NCI-H1436 (cell line): ENCODE data around the gene PDE8A.

Experiments used
- DNase-seq: peaks from one replicate; lab custom pipeline; 2025; lab: John Stamatoyannopoulos, UW

The PDE8A gene

GRCh38 chr15:85034276-85034675, 52.6 kb downstream of the PDE8A start:
- no peak for DNase-seq

DNA sequence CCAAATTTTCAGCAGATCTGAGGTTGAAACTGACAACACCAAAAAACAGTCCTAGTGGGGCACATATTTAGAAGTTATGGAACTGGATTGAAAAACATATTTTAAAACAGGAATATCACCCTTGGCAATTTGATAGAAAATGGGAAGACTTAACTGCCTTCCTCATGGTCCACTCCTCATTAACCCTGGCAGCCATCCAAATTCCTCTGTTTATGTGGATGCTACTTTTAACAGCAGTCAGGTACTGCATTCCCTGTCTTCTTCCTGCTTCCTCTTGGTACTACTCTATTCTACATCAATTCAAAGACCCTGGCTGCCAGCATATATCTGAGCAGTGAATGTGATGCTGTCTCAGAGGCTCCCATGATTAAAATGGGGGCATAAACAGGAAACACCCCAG, 54.3 kb downstream of the PDE8A start:
- no peak for DNase-seq

GRCh38 chr15:85036716-85037115, 55.1 kb downstream of the PDE8A start:
- no peak for DNase-seq

DNA sequence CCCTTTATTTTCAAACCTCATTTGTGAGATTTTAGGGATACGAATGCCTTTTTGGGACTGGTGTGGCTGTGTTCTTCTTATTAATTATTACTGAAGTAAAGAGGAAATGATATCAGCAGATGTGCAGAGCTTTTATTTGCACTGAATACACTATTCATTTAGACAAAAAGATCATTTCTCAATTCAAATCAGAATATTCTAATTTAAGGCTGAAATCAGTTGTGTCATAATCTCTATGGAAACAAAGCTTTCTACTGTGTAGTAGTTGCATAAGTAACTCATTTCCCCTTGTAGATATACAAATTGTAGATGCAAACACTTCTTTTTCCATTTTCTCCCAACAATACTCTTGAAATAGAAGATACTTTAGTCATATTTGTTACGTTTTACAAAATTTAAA, 56.0 kb downstream of the PDE8A start:
- DNase-seq: no peak

DNA sequence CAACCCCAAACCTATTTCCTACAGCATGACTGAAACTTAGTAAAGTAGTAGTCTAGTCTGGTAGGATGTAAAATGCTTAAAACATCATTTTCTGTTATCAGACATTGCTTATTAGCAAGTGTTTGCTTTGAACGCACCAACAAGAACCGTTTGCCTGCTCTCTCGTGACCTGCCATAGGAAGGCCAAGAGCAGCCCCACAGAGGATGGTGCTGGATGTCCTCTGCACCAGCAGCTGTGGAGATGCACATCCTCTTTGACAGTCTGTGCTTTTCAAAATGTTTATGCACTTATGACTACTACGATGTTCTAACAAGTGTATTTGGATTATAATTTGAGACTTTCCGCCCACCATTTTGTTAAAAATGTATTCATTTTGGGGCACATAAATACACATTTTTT, 59.6 kb downstream of the PDE8A start:
- DNase-seq: no peak

GRCh38 chr15:85044251-85044853, 62.7 kb downstream of the PDE8A start:
- peak; percentile 20 for DNase-seq

GRCh38 chr15:85044894-85045293, 63.2 kb downstream of the PDE8A start:
- no peak for DNase-seq

- DNase-seq: no peak
Measured at GRCh38 chr15:85045615-85046014, 64.0 kb downstream of the PDE8A start.

DNA sequence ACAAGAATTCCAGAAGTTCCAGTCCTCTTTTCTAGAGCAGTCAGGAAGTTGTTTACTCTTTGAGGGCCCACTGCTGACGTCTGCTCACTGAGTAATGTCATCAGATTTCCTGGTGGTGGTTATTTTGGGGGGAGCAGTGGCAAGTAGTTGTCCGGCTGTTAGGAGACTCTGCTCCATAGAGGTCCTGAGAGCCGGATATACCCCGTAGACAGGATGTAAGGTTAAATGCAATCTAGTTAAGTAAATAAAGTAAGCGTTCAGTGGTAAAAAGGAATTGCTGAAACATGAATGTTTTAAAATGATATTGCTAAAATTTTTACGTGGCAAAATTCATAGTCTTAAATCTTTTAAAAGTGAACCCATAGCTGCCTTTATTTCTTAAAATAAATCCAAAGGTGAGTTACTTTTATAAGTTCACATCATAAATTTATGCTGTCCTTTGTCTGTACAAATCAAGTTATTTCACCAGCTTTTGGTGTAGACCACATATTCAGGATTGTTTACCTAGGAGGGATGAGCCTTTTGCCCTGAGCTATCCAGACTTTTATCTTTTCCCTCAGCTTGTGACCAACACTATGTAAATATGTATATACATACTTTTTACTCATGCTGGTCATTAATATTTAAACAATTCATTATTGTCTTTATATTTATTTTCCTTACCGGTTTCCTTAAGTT, 65.8 kb downstream of the PDE8A start:
- DNase-seq: no peak

DNA sequence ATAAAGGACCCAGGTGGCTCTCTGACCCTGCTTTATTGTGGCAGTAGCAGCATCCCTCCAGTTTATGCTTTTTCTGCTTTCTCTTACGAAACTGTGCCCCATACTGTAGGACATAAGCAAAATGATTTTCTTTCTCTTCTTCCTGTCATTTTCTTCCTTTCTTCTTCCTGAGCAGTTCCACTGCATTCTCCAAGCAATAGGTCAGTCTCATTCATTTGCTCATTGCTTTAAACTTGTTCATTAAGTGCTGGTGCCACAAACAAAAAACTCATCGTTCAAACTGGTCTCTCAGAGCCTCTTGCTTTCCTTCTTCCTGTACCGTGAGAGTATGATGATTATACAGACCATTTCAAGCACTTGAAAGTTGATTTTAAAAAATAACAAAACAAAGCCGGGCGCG, 66.8 kb downstream of the PDE8A start:
- DNase-seq: no peak

- DNase-seq: no peak
Measured at GRCh38 chr15:85049805-85050204, 68.1 kb downstream of the PDE8A start.

GRCh38 chr15:85059734-85060133, 78.1 kb downstream of the PDE8A start:
- DNase-seq: no peak

GRCh38 chr15:85062560-85062959, 80.9 kb downstream of the PDE8A start:
- no peak for DNase-seq

DNA sequence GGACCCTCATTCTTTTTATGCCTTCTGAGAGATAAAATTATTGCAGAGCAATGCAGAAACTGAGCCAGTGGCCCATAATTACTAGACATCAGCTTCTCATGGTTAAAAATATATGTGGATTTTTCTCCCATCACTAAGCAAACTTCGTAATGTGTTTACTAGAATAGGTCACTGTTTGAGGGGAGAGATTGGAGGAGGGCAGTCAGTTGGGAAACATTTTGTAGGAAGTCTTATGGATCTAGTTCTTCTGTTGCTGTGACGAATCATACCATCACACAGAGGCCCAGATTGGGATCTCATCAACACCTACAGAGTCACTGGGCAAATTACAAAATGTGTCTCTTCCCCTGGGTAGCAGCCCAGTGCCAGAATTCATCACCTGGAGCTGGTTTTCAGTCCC, 81.4 kb downstream of the PDE8A start:
- DNase-seq: no peak

GRCh38 chr15:85063522-85064079, 81.9 kb downstream of the PDE8A start:
- no peak for DNase-seq

DNA sequence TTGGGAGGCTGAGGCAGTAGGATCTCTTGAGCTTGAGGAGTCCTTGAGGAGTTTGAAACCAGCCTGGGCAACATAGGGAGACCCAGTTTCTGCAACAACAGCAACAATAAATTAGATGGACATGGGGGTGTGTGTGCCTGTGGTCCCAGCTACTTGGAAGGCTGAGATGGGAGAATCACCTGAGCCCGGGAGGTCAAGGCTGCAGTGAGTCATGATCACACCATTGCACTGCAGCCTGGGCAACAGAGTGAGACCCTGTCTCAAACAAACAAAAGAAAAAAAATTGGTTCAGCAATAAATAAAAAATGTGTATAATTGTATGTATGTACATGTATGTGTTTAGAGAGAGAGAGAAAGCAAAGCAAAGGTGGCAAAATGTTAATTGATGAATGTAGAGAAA, 83.1 kb downstream of the PDE8A start:
- no peak for DNase-seq

GRCh38 chr15:85071061-85071460, 89.4 kb downstream of the PDE8A start:
- no peak for DNase-seq

GRCh38 chr15:85071504-85071903, 89.8 kb downstream of the PDE8A start:
- no peak for DNase-seq

- no peak for DNase-seq
Measured at GRCh38 chr15:85072917-85073316, 91.3 kb downstream of the PDE8A start.

DNA sequence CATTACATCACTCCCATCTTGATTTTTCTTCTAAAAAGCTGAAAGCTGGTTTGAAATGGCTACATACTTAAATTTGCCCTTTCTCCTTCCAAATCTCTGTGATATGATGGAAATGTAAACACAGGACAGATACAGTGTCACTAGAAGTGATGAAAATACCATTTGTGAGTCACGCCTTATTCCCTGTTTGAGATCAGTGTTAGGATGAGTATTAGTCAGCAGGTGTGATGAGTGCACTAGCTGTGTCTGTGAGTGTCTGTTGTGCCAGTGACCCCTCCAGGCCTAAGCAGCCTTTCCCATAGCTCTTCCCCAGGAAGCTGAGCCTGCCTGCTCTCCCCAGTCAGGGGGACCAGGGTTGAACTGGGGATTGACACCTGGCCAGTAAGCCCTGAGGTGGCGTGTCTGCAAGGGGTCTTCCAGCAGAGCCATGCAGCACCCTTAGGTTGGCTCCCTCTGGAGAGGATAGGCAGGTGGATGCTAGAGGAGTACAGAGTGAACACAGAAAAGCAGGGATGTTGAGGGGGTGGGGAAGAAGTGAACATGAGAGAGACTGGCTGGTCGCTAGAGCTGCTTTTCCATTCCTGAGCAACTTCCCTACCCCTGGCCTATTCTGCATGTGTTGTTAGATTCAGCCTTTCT, 92.0 kb downstream of the PDE8A start:
- no peak for DNase-seq

DNA sequence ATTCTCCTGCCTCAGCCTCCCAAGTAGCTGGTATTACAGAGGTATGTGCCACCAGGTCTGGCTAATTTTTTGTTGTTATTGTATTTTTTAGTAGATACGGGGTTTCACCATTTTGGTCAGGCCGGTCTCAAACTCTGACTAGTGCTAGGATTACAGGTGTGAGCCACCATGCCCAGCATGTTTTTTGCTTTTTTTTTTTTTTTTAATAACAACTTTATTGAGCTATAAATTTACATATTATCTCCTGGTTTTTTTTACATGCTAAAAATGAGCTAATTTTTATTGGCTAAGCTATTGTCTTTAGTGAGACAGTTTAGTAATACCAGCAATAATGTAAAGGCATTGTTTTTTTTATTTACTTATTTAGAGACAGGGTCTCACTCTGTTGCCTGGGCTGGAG, 105.2 kb downstream of the PDE8A start:
- DNase-seq: no peak

DNA sequence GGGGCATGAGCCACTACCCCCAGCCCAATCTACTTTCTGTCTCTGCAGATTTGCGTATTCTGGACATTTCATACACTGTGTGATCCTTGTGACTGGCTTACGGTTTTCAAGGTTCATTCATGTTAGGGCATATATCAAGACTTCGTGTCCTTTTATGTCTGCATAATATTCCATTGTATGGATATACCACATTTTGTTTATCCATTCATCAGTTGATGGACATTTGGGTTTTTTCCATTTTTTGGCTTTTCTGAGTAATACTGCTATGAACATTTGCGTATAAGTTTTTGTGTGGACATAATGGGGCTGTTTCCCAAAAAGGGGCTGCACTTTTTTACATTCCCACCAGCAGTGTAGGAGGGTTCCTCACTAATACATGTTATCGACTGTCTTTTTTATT, 106.6 kb downstream of the PDE8A start:
- no peak for DNase-seq

DNA sequence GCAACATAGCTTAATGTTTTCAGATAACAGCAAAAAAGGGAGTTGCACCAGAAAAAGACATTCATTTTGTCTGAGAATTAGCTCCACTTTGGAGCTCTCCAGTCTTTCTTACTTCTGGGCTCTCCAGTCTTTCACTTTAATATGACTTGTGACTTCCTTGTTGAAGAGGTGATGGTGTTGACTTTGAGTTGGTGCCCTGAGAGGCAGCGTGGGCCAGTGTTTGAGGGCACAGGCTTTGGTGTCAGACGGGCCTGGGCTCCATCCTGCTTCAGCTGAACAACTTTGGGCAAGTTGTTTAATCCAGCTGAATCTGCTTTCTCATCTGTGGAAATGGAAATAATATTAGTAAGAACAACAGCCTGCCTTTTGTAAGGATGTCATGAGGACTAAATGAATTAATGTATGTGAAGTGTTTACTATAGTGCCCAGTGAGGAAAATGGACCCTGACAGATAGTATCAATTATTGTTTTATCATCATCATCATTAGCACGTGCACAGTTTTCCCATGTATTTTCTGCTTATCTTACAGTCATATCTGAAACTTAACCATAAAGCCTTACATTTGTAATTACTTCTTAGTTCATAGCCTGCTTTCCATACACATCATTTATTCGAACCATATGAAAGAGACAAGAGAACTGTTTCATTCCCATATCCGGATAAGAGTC, 108.4 kb downstream of the PDE8A start:
- no peak for DNase-seq
